ENCODE data around the gene KPNA4. TPM values are rescaled to one million over a fixed set of nuclear protein-coding genes. Genes with fewer than 3 reads are reported as not detected.
A peak's percentile ranks its signal among the peaks of the same experiment; 100 is the strongest.

KPNA4 gene
- polyA plus RNA-seq, 2 of the 4 experiments (the other 2 are of a cell fraction), result 35.0 to 36.5 TPM

GRCh38 chr3:160545504-160545871, 19.9 kb downstream of the KPNA4 start:
- no peak for FAIRE-seq
- 91% methylated on average over 3 of the region's 3 CpGs for WGBS (ENCODE audit: missing lambda C conversion rate)
- Histone ChIP-seq H3K4me1 (peaks cover 9% of the 10 kb centered on the region; the same call in 2 of the 3 replicates), H3K4me3 (no peak overlapping the region), H3K9me3 (peaks cover 18% of the 10 kb centered on the region), H3K27ac (no peak overlapping the region), H3K4me2 (no peak overlapping the region)
- ChIA-PET POLR2A (no interaction called here), CTCF (no interaction called here)
- peak in 1 of 2 experiments; percentile 65; a peak in 2 of 6 replicates for ATAC-seq
- no peak for DNase-seq (ENCODE audit: low read depth in 1 of 2, low spot score in 1 of 2)
- no peak for TF ChIP-seq FOSL2 (IDR thresholded peaks at IDR 0.05)
- no peak for TF ChIP-seq FOSL2 (CRISPR knock-in tag; IDR thresholded peaks at IDR 0.05)
- no peak for TF ChIP-seq NR3C1 (IDR thresholded peaks at IDR 0.05)
- no peak for TF ChIP-seq RARB (CRISPR knock-in tag; IDR thresholded peaks at IDR 0.05)
- no peak for TF ChIP-seq SREBF2 (IDR thresholded peaks at IDR 0.05)
- TF ChIP-seq, protein P1, sequence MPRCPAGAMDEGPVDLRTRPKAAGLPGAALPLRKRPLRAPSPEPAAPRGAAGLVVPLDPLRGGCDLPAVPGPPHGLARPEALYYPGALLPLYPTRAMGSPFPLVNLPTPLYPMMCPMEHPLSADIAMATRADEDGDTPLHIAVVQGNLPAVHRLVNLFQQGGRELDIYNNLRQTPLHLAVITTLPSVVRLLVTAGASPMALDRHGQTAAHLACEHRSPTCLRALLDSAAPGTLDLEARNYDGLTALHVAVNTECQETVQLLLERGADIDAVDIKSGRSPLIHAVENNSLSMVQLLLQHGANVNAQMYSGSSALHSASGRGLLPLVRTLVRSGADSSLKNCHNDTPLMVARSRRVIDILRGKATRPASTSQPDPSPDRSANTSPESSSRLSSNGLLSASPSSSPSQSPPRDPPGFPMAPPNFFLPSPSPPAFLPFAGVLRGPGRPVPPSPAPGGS (IDR thresholded peaks at IDR 0.05), result no peak
- TF ChIP-seq ZNF302 (CRISPR knock-in tag; IDR thresholded peaks at IDR 0.05), result no peak
- no peak for TF ChIP-seq PHF8 (IDR thresholded peaks at IDR 0.05; ENCODE audit: borderline replicate concordance, low read depth)
- TF ChIP-seq RCOR1 (IDR thresholded peaks at IDR 0.05; ENCODE audit: low read depth, low read length), result no peak
- TF ChIP-seq TP53 (CRISPR knock-in tag; IDR thresholded peaks at IDR 0.05), result no peak
- TF ChIP-seq EHMT2 (IDR thresholded peaks at IDR 0.05; ENCODE audit: low read depth), result no peak
- TF ChIP-seq NPAS2 (CRISPR knock-in tag; IDR thresholded peaks at IDR 0.05; ENCODE audit: borderline replicate concordance), result no peak
- TF ChIP-seq RFX5 (IDR thresholded peaks at IDR 0.05), result no peak

- no peak overlapping the region for H3K4me2 ChIP-seq
- H3K27ac ChIP-seq, result no peak overlapping the region
- FAIRE-seq, result no peak
- 77% methylated on average over 2 of the region's 2 CpGs for WGBS (ENCODE audit: missing lambda C conversion rate)
- peaks cover 9% of the 10 kb centered on the region; the same call in 2 of the 3 replicates for H3K4me1 ChIP-seq
- H3K4me3 ChIP-seq, result no peak overlapping the region
- TF ChIP-seq RCOR1 (IDR thresholded peaks at IDR 0.05; ENCODE audit: low read depth, low read length) (no peak), GATA3 (IDR thresholded peaks at IDR 0.05; ENCODE audit: borderline replicate concordance) (no peak), CBX2 (IDR thresholded peaks at IDR 0.05; ENCODE audit: borderline replicate concordance, low read depth) (no peak), ELK1 (IDR thresholded peaks at IDR 0.05; ENCODE audit: low read depth, low read length) (no peak), FOSB (CRISPR knock-in tag; IDR thresholded peaks at IDR 0.05) (no peak), NR3C1 (IDR thresholded peaks at IDR 0.05) (no peak), MAX (IDR thresholded peaks at IDR 0.05) (no peak), CHD4 (IDR thresholded peaks at IDR 0.05; ENCODE audit: borderline replicate concordance) (no peak), ZC3H11A (IDR thresholded peaks at IDR 0.05) (no peak), POLR2A (IDR thresholded peaks at IDR 0.05; ENCODE audit: low read length) (no peak), HES2 (IDR thresholded peaks at IDR 0.05) (no peak)
- TF ChIP-seq, protein P2, sequence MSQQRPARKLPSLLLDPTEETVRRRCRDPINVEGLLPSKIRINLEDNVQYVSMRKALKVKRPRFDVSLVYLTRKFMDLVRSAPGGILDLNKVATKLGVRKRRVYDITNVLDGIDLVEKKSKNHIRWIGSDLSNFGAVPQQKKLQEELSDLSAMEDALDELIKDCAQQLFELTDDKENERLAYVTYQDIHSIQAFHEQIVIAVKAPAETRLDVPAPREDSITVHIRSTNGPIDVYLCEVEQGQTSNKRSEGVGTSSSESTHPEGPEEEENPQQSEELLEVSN (IDR thresholded peaks at IDR 0.05; ENCODE audit: borderline replicate concordance, low read depth), result no peak
- TF ChIP-seq, protein P3, sequence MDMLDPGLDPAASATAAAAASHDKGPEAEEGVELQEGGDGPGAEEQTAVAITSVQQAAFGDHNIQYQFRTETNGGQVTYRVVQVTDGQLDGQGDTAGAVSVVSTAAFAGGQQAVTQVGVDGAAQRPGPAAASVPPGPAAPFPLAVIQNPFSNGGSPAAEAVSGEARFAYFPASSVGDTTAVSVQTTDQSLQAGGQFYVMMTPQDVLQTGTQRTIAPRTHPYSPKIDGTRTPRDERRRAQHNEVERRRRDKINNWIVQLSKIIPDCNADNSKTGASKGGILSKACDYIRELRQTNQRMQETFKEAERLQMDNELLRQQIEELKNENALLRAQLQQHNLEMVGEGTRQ (IDR thresholded peaks at IDR 0.05), result no peak
- H3K9me3 ChIP-seq, result peaks cover 13% of the 10 kb centered on the region
- no peak for DNase-seq (ENCODE audit: low read depth in 1 of 2, low spot score in 1 of 2)
- POLR2A ChIA-PET, result no interaction called here
- CTCF ChIA-PET, result no interaction called here
- no peak for ATAC-seq
These were observed 20.4 kb downstream of the KPNA4 start for GRCh38 chr3:160544844-160545503.
